GM12878 (cell line): ENCODE measurements around the gene MBNL3.

Source experiments
- ATF7 ChIP-seq: fragments of 450-650 bp; IDR thresholded peaks from 2 replicates; pipeline ENCODE4 v1.6.1; 2016; ENCODE audit warnings: low read depth, mild to moderate bottlenecking
- EP300 ChIP-seq, 2 experiments: fragments of 150-350 bp in 1 of 2; IDR thresholded peaks; 2 replicates each; pipeline ENCODE4 v1.6.1; 2011 to 2012; ENCODE audit warnings: low read depth in 2 of 2, low read length in 2 of 2, borderline replicate concordance in 1 of 2, improper control_type of control experiment in 1 of 2, inconsistent platforms in 1 of 2; ENCODE audit not compliant: control insufficient read depth in 1 of 2
- POLR2A ChIP-seq: IDR thresholded peaks from 2 replicates; pipeline ENCODE4 v1.6.1; 2011; ENCODE audit warnings: low read depth, mild to moderate bottlenecking, low read length
- SPI1 ChIP-seq: IDR thresholded peaks from 2 replicates; pipeline ENCODE4 v1.6.1; 2011; ENCODE audit warnings: low read depth, mild to moderate bottlenecking, low read length, moderate library complexity, borderline replicate concordance; ENCODE audit not compliant: insufficient read depth
- TF ChIP-seq, protein P1 (sequence below): fragments of 450-650 bp; IDR thresholded peaks from 2 replicates; pipeline ENCODE4 v1.6.1; 2018; ENCODE audit warnings: mild to moderate bottlenecking, low read depth, moderate library complexity; ENCODE audit not compliant: partially characterized antibody
- TF ChIP-seq, protein P2 (sequence below), 3 experiments: IDR thresholded peaks in 2 of 3; conservative IDR thresholded peaks in 1 of 3; 2 replicates each; pipeline ENCODE4 v1.5.1; 2011; ENCODE audit warnings: low read depth in 3 of 3, low read length in 3 of 3, mild to moderate bottlenecking in 3 of 3, control low read depth in 2 of 3, moderate library complexity in 2 of 3, inconsistent platforms in 1 of 3, mixed read lengths in 1 of 3; ENCODE audit not compliant: control insufficient read depth in 2 of 3, insufficient read depth in 1 of 3; ENCODE audit errors: extremely low read depth in 1 of 3

DNA sequence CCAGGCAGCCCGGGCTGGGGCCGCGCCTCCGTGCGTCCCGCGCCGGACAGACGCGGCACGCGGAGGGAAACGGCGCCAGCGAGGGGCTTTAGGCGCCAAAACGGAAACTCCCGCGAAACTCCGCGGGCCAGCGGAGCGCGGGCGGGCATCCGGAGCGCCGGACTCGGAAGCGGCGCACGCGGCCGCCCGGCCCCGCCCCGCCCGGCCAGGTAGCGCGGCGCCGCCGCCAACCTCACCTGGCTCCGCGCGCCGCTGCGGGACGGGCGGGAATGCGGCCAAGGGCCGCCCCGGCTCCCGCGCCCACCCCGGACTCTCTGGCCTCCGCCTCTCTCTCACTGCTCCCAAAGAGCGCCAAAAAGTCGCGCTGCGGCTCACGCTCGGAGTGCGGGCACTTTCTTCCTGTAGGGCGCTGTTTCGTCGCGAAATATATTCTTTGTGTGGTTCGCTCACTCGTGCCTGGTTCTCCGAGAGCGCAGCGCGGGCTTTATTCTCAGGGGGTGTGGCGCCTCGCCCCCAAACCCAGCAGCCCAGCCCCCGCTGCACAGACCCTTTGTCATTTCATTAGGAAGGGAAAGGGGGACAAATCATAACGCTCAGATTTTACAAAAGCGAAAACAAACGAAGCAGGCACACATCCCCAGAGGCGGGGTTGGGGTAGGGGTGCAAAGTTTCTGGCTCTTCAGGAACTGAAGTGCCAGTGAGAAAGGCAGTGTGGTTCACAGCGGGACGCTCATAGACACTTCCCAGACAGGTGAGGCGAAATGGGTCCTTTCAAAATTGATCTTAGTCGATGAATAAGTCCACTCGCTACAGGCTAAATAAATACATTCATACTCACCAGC is 961 bp upstream of the MBNL3 start:
- TF ChIP-seq EP300 (IDR thresholded peaks at IDR 0.05; ENCODE audit: borderline replicate concordance in 1 of 2, control insufficient read depth in 1 of 2, low read depth in 2 of 2, low read length in 2 of 2) = no peak
- TF ChIP-seq ATF7 = no peak
- TF ChIP-seq SPI1 = no peak
- peak; percentile 68 for TF ChIP-seq POLR2A
- TF ChIP-seq, protein P1, sequence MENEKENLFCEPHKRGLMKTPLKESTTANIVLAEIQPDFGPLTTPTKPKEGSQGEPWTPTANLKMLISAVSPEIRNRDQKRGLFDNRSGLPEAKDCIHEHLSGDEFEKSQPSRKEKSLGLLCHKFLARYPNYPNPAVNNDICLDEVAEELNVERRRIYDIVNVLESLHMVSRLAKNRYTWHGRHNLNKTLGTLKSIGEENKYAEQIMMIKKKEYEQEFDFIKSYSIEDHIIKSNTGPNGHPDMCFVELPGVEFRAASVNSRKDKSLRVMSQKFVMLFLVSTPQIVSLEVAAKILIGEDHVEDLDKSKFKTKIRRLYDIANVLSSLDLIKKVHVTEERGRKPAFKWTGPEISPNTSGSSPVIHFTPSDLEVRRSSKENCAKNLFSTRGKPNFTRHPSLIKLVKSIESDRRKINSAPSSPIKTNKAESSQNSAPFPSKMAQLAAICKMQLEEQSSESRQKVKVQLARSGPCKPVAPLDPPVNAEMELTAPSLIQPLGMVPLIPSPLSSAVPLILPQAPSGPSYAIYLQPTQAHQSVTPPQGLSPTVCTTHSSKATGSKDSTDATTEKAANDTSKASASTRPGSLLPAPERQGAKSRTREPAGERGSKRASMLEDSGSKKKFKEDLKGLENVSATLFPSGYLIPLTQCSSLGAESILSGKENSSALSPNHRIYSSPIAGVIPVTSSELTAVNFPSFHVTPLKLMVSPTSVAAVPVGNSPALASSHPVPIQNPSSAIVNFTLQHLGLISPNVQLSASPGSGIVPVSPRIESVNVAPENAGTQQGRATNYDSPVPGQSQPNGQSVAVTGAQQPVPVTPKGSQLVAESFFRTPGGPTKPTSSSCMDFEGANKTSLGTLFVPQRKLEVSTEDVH = no peak
- TF ChIP-seq, protein P2, sequence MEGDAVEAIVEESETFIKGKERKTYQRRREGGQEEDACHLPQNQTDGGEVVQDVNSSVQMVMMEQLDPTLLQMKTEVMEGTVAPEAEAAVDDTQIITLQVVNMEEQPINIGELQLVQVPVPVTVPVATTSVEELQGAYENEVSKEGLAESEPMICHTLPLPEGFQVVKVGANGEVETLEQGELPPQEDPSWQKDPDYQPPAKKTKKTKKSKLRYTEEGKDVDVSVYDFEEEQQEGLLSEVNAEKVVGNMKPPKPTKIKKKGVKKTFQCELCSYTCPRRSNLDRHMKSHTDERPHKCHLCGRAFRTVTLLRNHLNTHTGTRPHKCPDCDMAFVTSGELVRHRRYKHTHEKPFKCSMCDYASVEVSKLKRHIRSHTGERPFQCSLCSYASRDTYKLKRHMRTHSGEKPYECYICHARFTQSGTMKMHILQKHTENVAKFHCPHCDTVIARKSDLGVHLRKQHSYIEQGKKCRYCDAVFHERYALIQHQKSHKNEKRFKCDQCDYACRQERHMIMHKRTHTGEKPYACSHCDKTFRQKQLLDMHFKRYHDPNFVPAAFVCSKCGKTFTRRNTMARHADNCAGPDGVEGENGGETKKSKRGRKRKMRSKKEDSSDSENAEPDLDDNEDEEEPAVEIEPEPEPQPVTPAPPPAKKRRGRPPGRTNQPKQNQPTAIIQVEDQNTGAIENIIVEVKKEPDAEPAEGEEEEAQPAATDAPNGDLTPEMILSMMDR (IDR thresholded peaks at IDR 0.05 in 2 of 3, conservative IDR thresholded peaks at IDR 0.05 in 1 of 3; ENCODE audit: control insufficient read depth in 2 of 3, extremely low read depth in 1 of 3, insufficient read depth in 1 of 3, low read depth in 3 of 3, low read length in 3 of 3) = no peak
